OCI-LY7 (cell line): ENCODE measurements around the gene SIN3B. TPM values are rescaled to one million over a fixed set of nuclear protein-coding genes. Genes with fewer than 3 reads are reported as not detected.

Experiments used
- BruUV-seq: library from RNA; stranded (reverse); fragments of 400-500 nt; replicated peaks from 2 replicates; lab custom pipeline; 2021; lab: Mats Ljungman, UMichigan
- CTCF ChIA-PET: fragments of 300-600 bp; sonication (Branson Sonifier 250); formaldehyde crosslinking; loops from one replicate; lab custom pipeline; 2022; ENCODE audit warnings: antibody characterized with exemption; ENCODE audit not compliant: unreplicated experiment; lab: Charles Lee
- POLR2A ChIA-PET: fragments of 300-600 bp; sonication (Branson Sonifier 250); formaldehyde crosslinking; loops from one replicate; lab custom pipeline; 2022; ENCODE audit warnings: antibody characterized with exemption; lab: Charles Lee
- DNase-seq: peaks from one replicate; pipeline ENCODE4 v3.0.0-alpha.2; 2015; ENCODE audit warnings: low spot score
- H2AFZ ChIP-seq: fragments of 200-600 bp; sonication (generic), shearing (Covaris generic); 2 replicates; pipeline ENCODE4 v1.6.1; 2014; ENCODE audit warnings: mild to moderate bottlenecking, antibody characterized with exemption, low read length, moderate library complexity
- H3K27ac ChIP-seq: fragments of 200-600 bp; sonication (generic); 2 replicates; pipeline ENCODE4 v1.5.1; 2014; ENCODE audit warnings: mixed run types, low read depth, mild to moderate bottlenecking, moderate library complexity, low read length, inconsistent platforms; ENCODE audit not compliant: poor library complexity, severe bottlenecking
- H3K36me3 ChIP-seq: fragments of 200-600 bp; sonication (generic); 2 replicates; pipeline ENCODE4 v1.6.1; 2014; ENCODE audit warnings: mild to moderate bottlenecking, antibody characterized with exemption, low read length, moderate library complexity, mixed read lengths; ENCODE audit not compliant: insufficient read depth
- H3K4me1 ChIP-seq: fragments of 200-600 bp; sonication (generic); 2 replicates; pipeline ENCODE4 v1.5.1; 2014; ENCODE audit warnings: mild to moderate bottlenecking, low read length; ENCODE audit not compliant: insufficient read depth, poor library complexity, severe bottlenecking
- H3K4me2 ChIP-seq: fragments of 200-600 bp; sonication (generic); 2 replicates; pipeline ENCODE4 v1.6.1; 2014; ENCODE audit warnings: mild to moderate bottlenecking, low read length
- H3K4me3 ChIP-seq: fragments of 200-600 bp; sonication (generic); 2 replicates; pipeline ENCODE4 v1.5.1; 2014; ENCODE audit warnings: mild to moderate bottlenecking, low read depth, low read length; ENCODE audit not compliant: poor library complexity, severe bottlenecking
- H3K79me2 ChIP-seq: fragments of 200-600 bp; sonication (generic); 2 replicates; pipeline ENCODE4 v1.6.1; 2016; ENCODE audit warnings: low read depth, mild to moderate bottlenecking, low read length, moderate library complexity, mixed read lengths; ENCODE audit not compliant: insufficient read depth
- H3K9me2 ChIP-seq: fragments of 200-600 bp; sonication (generic); 2 replicates; pipeline ENCODE4 v1.6.1; 2016; ENCODE audit warnings: mild to moderate bottlenecking, low read length, mixed read lengths; ENCODE audit not compliant: insufficient read depth
- H3K9me3 ChIP-seq: fragments of 200-600 bp; sonication (generic); 2 replicates; pipeline ENCODE4 v1.6.1; 2014; ENCODE audit warnings: mild to moderate bottlenecking, mixed run types, low read length, mixed read lengths
- H4K20me1 ChIP-seq: fragments of 200-600 bp; sonication (generic); 2 replicates; pipeline ENCODE4 v1.6.1; 2014; ENCODE audit warnings: mild to moderate bottlenecking, antibody characterized with exemption, low read length, moderate library complexity, mixed read lengths; ENCODE audit not compliant: insufficient read depth
- EZH2phosphoT487 ChIP-seq: fragments of 200-600 bp; sonication (generic); IDR thresholded peaks from 2 replicates; pipeline ENCODE4 v1.6.1; 2018; ENCODE audit warnings: low read depth, borderline replicate concordance, mild to moderate bottlenecking, mixed run types, antibody characterized with exemption, low read length, moderate library complexity, mixed read lengths
- intact Hi-C: fragments of 100-400 bp; cut with micrococcal nuclease; formaldehyde crosslinking; loops from one replicate; pipeline ENCODE4 v1.10.0; 2022; ENCODE audit not compliant: unreplicated experiment
- total RNA-seq, 2 experiments: library from RNA; depleted of rRNA in 1 of 2; stranded (reverse); fragments of >200 nt in 1 of 2; shearing (Covaris generic) in 1 of 2; gene quantifications; 2 replicates each; pipeline ENCODE4 v1.2.3, GENCODE V29; 2014 to 2022
- TF ChIP-seq, protein P1 (sequence below): fragments of 200-600 bp; sonication (generic); conservative IDR thresholded peaks from 2 replicates; pipeline ENCODE4 v1.5.1; 2014; ENCODE audit warnings: mild to moderate bottlenecking, antibody characterized with exemption, low read length, moderate library complexity, mixed read lengths

Gene SIN3B
- total RNA-seq, 2 experiments from 2014 or later, result 19.4 to 45.4 TPM

DNA sequence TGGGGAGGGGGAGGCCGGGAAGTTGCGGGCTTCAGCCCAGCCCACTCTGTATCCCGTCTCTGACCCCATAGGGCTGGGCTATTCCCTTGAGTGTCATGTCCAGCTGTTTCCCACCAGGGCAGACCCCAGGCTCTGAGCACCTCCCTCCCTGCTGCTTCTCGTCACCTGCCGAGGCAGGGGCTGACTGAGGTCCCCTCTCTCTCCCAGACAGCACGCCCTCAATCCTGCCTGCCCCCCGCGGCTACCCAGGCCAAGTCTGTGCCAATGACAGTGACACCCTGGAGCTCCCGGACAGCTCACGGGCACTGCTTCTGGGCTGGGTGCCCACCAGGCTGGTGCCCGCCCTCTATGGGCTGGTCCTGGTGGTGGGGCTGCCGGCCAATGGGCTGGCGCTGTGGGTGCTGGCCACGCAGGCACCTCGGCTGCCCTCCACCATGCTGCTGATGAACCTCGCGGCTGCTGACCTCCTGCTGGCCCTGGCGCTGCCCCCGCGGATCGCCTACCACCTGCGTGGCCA is 60.2 kb downstream of the SIN3B start:
- intact Hi-C loops, result no loop called here
- H3K9me3 ChIP-seq, result no peaks in the 10 kb centered on the region
- no peaks in the 10 kb centered on the region for H3K79me2 ChIP-seq
- H3K9me2 ChIP-seq, result no peaks in the 10 kb centered on the region
- ChIA-PET POLR2A (no interaction called here), CTCF (no interaction called here)
- H3K36me3 ChIP-seq, result no peaks in the 10 kb centered on the region
- no peak overlapping the region for H3K4me2 ChIP-seq
- H3K4me3 ChIP-seq, result no peak overlapping the region
- no peak overlapping the region for H2AFZ ChIP-seq
- H4K20me1 ChIP-seq, result no peaks in the 10 kb centered on the region
- BruUV-seq, result no TSS peak
- TF ChIP-seq, protein P1, sequence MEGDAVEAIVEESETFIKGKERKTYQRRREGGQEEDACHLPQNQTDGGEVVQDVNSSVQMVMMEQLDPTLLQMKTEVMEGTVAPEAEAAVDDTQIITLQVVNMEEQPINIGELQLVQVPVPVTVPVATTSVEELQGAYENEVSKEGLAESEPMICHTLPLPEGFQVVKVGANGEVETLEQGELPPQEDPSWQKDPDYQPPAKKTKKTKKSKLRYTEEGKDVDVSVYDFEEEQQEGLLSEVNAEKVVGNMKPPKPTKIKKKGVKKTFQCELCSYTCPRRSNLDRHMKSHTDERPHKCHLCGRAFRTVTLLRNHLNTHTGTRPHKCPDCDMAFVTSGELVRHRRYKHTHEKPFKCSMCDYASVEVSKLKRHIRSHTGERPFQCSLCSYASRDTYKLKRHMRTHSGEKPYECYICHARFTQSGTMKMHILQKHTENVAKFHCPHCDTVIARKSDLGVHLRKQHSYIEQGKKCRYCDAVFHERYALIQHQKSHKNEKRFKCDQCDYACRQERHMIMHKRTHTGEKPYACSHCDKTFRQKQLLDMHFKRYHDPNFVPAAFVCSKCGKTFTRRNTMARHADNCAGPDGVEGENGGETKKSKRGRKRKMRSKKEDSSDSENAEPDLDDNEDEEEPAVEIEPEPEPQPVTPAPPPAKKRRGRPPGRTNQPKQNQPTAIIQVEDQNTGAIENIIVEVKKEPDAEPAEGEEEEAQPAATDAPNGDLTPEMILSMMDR, result no peak
- TF ChIP-seq EZH2phosphoT487, result no peak
- H3K27ac ChIP-seq, result no peak overlapping the region
- DNase-seq, result no peak
- peaks cover 26% of the 10 kb centered on the region for H3K4me1 ChIP-seq

DNA sequence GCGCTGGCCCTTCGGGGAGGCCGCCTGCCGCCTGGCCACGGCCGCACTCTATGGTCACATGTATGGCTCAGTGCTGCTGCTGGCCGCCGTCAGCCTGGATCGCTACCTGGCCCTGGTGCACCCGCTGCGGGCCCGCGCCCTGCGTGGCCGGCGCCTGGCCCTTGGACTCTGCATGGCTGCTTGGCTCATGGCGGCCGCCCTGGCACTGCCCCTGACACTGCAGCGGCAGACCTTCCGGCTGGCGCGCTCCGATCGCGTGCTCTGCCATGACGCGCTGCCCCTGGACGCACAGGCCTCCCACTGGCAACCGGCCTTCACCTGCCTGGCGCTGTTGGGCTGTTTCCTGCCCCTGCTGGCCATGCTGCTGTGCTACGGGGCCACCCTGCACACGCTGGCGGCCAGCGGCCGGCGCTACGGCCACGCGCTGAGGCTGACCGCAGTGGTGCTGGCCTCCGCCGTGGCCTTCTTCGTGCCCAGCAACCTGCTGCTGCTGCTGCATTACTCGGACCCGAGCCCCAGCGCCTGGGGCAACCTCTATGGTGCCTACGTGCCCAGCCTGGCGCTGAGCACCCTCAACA is 60.8 kb downstream of the SIN3B start:
- intact Hi-C loops, result loop anchor here (10.0 kb wide), 1 partner anchor 355 kb away; the partner anchor contains the start of gene NR2F6
- H3K4me1 ChIP-seq, result peaks cover 29% of the 10 kb centered on the region

More for the DNA sequence above, 60.8 kb downstream of the SIN3B start:
- TF ChIP-seq, protein P1, result no peak
- TF ChIP-seq EZH2phosphoT487, result no peak
- Histone ChIP-seq H3K36me3 (no peaks in the 10 kb centered on the region), H3K9me3 (no peaks in the 10 kb centered on the region), H3K79me2 (no peaks in the 10 kb centered on the region), H3K4me2 (no peak overlapping the region), H3K4me3 (no peak overlapping the region), H4K20me1 (no peaks in the 10 kb centered on the region), H2AFZ (no peak overlapping the region), H3K9me2 (no peaks in the 10 kb centered on the region), H3K27ac (no peak overlapping the region)
- POLR2A ChIA-PET, result no interaction called here
- CTCF ChIA-PET, result no interaction called here
- no peak for DNase-seq
- BruUV-seq, result no TSS peak
